Choroid plexus epithelial cell (primary cell): Measurements from ENCODE around the gene TMEM115.

Experiments used
- DNase-seq: peaks from one replicate; pipeline ENCODE4 v3.0.0-alpha.2; 2010; ENCODE audit warnings: low read depth
- H3K4me3 ChIP-seq: 2 replicates; pipeline ENCODE4 v1.5.1; 2011; ENCODE audit warnings: low read depth, mild to moderate bottlenecking, control low read depth, low read length, moderate library complexity
- CTCF ChIP-seq: conservative IDR thresholded peaks from 2 replicates; pipeline ENCODE4 v1.5.1; 2011; ENCODE audit warnings: low read depth, mild to moderate bottlenecking, control low read depth, inconsistent platforms, low read length, moderate library complexity

The TMEM115 gene

GRCh38 chr3:50321336-50322114 lies 37.8 kb downstream of the TMEM115 start:
- TF ChIP-seq CTCF = peak; percentile 55
- H3K4me3 ChIP-seq = peak overlapping the region; percentile 76
- peak; percentile 92 for DNase-seq

GRCh38 chr3:50320853-50321335 lies 38.4 kb downstream of the TMEM115 start:
- TF ChIP-seq CTCF = no peak
- H3K4me3 ChIP-seq = peak overlapping the region; percentile 76
- peak; percentile 62 for DNase-seq

- peak overlapping the region; percentile 76 for H3K4me3 ChIP-seq
- no peak for DNase-seq
- no peak for TF ChIP-seq CTCF
Observed at GRCh38 chr3:50319894-50320625, 39.3 kb downstream of the TMEM115 start.

GRCh38 chr3:50319181-50319893 lies 40.0 kb downstream of the TMEM115 start:
- H3K4me3 ChIP-seq = no peak overlapping the region
- TF ChIP-seq CTCF = no peak
- no peak for DNase-seq

- no peak for TF ChIP-seq CTCF
- no peak for DNase-seq
- H3K4me3 ChIP-seq = no peak overlapping the region
Observed at GRCh38 chr3:50318615-50319014, 40.7 kb downstream of the TMEM115 start.

GRCh38 chr3:50318163-50318562 lies 41.2 kb downstream of the TMEM115 start:
- no peak for TF ChIP-seq CTCF
- no peak for DNase-seq
- H3K4me3 ChIP-seq = no peak overlapping the region
